H1 (cell line): ENCODE measurements around the gene CDK5R1. TPM values are rescaled to one million over a fixed set of nuclear protein-coding genes. Genes with fewer than 3 reads are reported as not detected.
A peak's percentile ranks its signal among the peaks of the same experiment; 100 is the strongest.

Experiments used
- GABPA ChIP-seq: IDR thresholded peaks from 2 replicates; pipeline ENCODE4 v1.6.1; 2011; ENCODE audit warnings: mild to moderate bottlenecking, low read length, moderate library complexity, borderline replicate concordance; ENCODE audit not compliant: insufficient read depth
- HDAC6 ChIP-seq: IDR thresholded peaks from one replicate; pipeline ENCODE4 v1.7.1; 2012; ENCODE audit warnings: low read depth, mild to moderate bottlenecking, inconsistent platforms, low read length, moderate library complexity
- KDM1A ChIP-seq: fragments of 200-600, 300-600 bp; sonication (generic); IDR thresholded peaks from 2 replicates; pipeline ENCODE4 v1.7.1; 2016; ENCODE audit warnings: mild to moderate bottlenecking, low read length, borderline replicate concordance
- KDM4A ChIP-seq: IDR thresholded peaks from one replicate; pipeline ENCODE4 v1.7.1; 2012; ENCODE audit warnings: low read depth, mild to moderate bottlenecking, moderate library complexity, low read length, inconsistent platforms; ENCODE audit not compliant: severe bottlenecking
- PHF8 ChIP-seq: fragments of 200-600 bp; sonication (generic); conservative IDR thresholded peaks from 2 replicates; pipeline ENCODE4 v1.7.1; 2012; ENCODE audit warnings: low read depth, mild to moderate bottlenecking, inconsistent platforms, low read length, moderate library complexity
- POLR2A ChIP-seq, 2 experiments: IDR thresholded peaks; 1 replicate in 1 of 2; 2 replicates in 1 of 2; pipeline ENCODE4 v1.6.1; 2011; ENCODE audit warnings: low read depth in 2 of 2, low read length in 2 of 2, mild to moderate bottlenecking in 2 of 2; ENCODE audit errors: control extremely low read depth in 1 of 2
- RBBP5 ChIP-seq: IDR thresholded peaks from 2 replicates; pipeline ENCODE4 v1.7.1; 2012; ENCODE audit warnings: low read depth, mild to moderate bottlenecking, inconsistent platforms, low read length, moderate library complexity, borderline replicate concordance
- RXRA ChIP-seq: IDR thresholded peaks from 2 replicates; pipeline ENCODE4 v1.6.1; 2011; ENCODE audit warnings: low read depth, mild to moderate bottlenecking, low read length, moderate library complexity; ENCODE audit not compliant: insufficient read depth
- SIN3A ChIP-seq, 2 experiments: IDR thresholded peaks in 1 of 2; conservative IDR thresholded peaks in 1 of 2; 2 replicates each; pipeline ENCODE4 v1.6.1; 2011 to 2012; ENCODE audit warnings: low read length in 2 of 2, improper control_type of control experiment in 1 of 2, low read depth in 1 of 2, mild to moderate bottlenecking in 1 of 2
- polyA plus RNA-seq, 7 experiments: library from polyadenylated mRNA; depleted of rRNA in 3 of 7; stranded (reverse) in 5 of 7; unstranded in 2 of 7; fragments of >200 nt in 5 of 7; fragments of 200-250 nt in 2 of 7; gene quantifications; 1 replicate in 5 of 7; 2 replicates in 1 of 7; 4 replicates in 1 of 7; pipeline versions ENCODE4 v1.2.1 to v1.2.3, GENCODE V29; 2011 to 2013; ENCODE audit warnings: missing spikeins in 2 of 7, mixed read lengths in 2 of 7
- total RNA-seq: library from RNA; stranded (reverse); fragmentation: NEBNext Ultra II Directional; extraction: Animal tissue kit (Norgen Biotek cat#: 25700); gene quantifications from 2 replicates; pipeline ENCODE4 v1.2.1, GENCODE V29; 2021
- TF ChIP-seq, protein P1 (sequence below): IDR thresholded peaks from 2 replicates; pipeline ENCODE4 v1.6.1; 2012; ENCODE audit warnings: inconsistent platforms

CDK5R1 gene
- total and polyA plus RNA-seq, 2 of the 8 experiments (the other 6 are each of a cell fraction or from before 2014, with no cell fraction given), result 2.7 to 9.9 TPM

DNA sequence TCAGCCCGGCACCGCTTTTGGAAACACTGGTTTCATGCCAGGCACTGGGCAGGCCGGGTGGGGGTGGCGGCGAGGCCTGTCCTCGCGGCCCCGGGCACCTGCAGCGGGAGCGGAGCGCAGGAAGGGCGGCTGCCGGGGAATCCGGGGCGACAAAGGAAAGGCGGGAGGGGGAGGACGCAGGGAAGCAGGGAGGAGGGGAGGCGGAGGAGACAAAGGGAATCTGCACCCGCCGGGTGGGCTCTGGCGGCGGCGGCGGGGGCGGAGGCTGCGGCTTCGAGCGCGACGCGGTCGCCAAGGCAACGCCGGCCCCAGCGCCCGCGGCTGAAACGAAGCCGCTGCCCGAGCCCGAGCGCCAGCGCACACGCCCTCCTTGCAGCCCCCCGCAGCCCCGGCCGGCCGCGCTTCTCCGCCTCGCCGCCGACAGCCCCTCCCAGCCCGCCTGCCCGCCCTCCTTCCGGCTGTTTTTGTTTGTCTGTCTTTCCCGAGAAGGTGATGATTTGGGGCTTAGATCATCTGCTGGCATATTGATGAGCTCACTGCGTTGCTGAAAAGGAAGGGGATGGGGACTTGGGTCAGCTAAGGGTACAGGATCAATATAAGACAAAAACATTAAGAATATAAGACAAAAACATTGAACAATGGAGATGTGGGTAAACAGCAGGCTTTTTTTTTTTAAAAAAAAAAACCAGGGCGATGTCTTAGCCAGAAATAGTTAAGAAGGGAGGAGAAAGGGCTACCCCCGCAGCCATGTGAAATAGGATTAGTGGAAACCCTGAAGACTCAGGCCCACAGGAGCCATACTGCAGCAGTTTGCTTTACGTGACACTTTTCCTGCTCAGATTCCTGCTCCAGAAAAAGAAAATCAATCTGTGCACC, 32.7 kb downstream of the CDK5R1 start (continued):
- peak in 1 of 2 experiments; percentile 47; a peak in 1 of 3 replicates for TF ChIP-seq POLR2A (IDR thresholded peaks at IDR 0.05; ENCODE audit: control extremely low read depth in 1 of 2, low read depth in 2 of 2, low read length in 2 of 2)
- TF ChIP-seq GABPA, result no peak
- no peak for TF ChIP-seq HDAC6
- TF ChIP-seq, protein P1, sequence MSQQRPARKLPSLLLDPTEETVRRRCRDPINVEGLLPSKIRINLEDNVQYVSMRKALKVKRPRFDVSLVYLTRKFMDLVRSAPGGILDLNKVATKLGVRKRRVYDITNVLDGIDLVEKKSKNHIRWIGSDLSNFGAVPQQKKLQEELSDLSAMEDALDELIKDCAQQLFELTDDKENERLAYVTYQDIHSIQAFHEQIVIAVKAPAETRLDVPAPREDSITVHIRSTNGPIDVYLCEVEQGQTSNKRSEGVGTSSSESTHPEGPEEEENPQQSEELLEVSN, result peak; percentile 63
- no peak for TF ChIP-seq RXRA
- peak; percentile 14 for TF ChIP-seq KDM4A
- TF ChIP-seq PHF8, result 0 out of 2 replicates have a peak, but pooled peaks have one; percentile 16
- no peak for TF ChIP-seq KDM1A
- peak in 1 of 2 experiments; percentile 89; a peak in 2 of 4 replicates for TF ChIP-seq SIN3A (conservative IDR thresholded peaks at IDR 0.05 in 1 of 2, IDR thresholded peaks at IDR 0.05 in 1 of 2; ENCODE audit: low read depth in 1 of 2, low read length in 2 of 2)
- TF ChIP-seq RBBP5, result 0 out of 2 replicates have a peak, but pooled peaks have one; percentile 60
